Ovary (tissue), 3 donors: ENCODE results near the gene NAA40.

ENCODE experiments used
- CTCF ChIP-seq, 3 donors: fragments of 450-650 bp in 2 of 3; fragments of 200-600 bp in 1 of 3; IDR thresholded peaks; one replicate each; pipeline versions ENCODE4 v1.5.1 to v1.8.0; 2016 to 2022; ENCODE audit warnings: antibody characterized with exemption in 3 of 3, mild to moderate bottlenecking in 1 of 3
- EP300 ChIP-seq: sonication (generic); formaldehyde crosslinking; IDR thresholded peaks from one replicate; pipeline ENCODE4 v1.6.1; 2017; ENCODE audit warnings: antibody characterized with exemption
- POLR2A ChIP-seq: fragments of 450-650 bp; IDR thresholded peaks from one replicate; pipeline ENCODE4 v1.6.1; 2017; ENCODE audit warnings: antibody characterized with exemption, mild to moderate bottlenecking, moderate library complexity
- donor health status: DM: no; HTN: no; CAD: no.

GRCh38 chr11:63906087-63906486 is 32.7 kb upstream of the NAA40 start:
- TF ChIP-seq CTCF (IDR thresholded peaks at IDR 0.05) (no peak), EP300 (no peak), POLR2A (no peak)
